ENCODE data around the gene ZNF814.
"Not testable (repeated sequence)": the region's sequence is repeated elsewhere in the genome, so short reads cannot be mapped to it uniquely, and the experiment has no call there.

Gene ZNF814

DNA sequence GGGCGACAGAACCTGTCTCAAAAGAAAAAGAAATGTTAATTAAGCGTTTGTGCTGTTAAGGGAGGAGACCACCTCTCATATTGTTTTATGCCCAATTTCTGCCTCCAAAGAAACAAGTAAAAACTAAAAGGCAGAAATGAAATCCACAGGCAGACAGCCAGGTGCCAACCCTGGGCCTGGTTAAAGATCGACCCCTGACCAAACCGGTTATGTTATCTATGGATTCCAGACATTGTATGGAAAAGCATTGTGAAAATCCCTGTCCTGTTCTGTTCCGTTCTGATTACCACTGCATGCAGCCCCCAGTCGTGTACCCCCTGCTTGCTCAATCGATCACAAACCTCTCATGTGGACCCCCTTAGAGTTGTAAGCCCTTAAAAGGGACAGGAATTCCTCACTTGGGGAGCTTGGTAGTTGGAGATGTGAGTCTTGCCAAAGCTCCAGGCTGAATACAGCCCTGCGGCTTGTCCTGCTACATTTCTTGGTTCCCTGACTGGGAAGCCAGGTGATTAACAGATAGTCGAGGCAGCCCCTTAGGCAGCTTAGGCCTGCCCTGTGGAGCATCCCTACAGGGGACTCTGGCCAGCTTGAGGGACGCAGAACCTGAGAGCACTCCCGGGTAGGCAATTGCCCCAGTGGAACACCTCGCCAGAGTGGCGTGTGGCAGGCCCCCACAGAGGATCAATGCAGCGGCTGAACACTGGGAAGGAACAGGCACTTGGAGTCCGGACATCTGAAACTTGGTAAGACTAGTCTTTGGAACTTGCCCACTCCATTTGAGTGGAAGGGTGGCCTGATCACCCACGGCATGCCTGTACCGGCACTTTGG, 73.4 kb downstream of the ZNF814 start:
- no peak for DNase-seq

DNA sequence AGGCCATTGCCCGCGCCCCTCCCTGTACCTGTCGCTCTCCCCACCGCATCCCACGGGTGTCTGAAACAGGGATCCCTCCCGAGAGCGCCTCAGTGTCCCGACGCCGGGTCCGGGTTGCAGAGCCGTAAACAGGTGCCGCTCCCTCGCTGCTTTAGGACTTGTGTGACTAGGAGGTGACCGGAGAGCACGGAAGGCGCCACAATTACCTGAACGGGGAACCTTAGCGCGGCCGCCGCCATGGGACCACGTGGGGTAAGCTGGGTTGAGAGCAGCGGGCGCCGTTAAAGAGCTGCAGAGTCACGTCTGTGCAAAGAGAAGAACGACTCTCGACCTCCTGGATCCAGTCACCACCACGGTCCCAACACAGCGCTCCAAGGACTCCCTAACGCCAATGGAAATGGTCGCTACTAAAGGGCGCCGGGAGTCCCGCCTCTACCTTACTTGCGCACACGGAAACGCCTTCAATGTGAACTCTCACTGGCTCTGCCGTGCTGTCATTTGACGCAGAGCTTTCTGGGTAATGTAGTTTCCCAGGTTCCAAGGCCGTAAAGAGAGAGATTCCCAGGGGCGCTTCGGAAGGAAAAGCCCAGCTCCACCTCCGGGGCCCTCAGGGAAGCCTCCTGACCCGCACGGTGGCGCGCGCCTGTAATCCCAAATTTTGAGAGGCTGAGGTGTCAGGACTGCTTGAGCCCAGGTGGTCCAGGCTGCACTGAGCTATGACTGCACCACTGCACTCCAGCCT, 74.2 kb downstream of the ZNF814 start, which contains the start of gene ZNF552:
ZNF552 (minus strand) TSS at position 409 of the 742 bp plus-strand sequence; CDS start at position 239, 170 bp downstream.
- peak; percentile 94 for DNase-seq

DNA sequence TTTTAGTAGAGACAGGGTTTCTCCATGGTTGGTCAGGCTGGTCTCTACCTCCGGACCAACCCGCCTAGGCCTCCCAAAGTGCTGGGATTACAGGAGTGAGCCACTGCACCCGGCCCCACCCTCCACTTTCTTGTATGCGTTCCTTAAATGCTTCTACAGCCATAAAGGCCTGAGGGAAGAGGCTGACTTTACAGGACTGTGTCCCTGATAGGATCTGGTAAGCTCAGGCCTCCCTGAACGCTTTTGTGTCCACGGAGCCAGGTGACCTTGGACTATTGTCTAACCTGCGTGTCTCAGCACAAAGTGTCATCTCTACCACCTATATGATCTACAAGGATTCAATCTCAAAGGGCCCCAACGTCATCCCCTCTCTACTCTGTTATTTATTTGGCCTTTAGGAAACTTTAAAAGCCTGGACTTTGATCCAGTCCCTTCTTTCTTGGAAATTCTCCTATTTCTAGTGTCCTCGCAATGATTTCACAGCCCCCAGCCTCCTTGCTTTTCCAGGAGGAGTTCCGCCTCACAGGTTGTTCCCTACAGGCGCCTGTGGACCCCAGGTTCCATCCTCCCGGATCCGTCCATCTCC, 74.8 kb downstream of the ZNF814 start:
- no peak for DNase-seq

DNA sequence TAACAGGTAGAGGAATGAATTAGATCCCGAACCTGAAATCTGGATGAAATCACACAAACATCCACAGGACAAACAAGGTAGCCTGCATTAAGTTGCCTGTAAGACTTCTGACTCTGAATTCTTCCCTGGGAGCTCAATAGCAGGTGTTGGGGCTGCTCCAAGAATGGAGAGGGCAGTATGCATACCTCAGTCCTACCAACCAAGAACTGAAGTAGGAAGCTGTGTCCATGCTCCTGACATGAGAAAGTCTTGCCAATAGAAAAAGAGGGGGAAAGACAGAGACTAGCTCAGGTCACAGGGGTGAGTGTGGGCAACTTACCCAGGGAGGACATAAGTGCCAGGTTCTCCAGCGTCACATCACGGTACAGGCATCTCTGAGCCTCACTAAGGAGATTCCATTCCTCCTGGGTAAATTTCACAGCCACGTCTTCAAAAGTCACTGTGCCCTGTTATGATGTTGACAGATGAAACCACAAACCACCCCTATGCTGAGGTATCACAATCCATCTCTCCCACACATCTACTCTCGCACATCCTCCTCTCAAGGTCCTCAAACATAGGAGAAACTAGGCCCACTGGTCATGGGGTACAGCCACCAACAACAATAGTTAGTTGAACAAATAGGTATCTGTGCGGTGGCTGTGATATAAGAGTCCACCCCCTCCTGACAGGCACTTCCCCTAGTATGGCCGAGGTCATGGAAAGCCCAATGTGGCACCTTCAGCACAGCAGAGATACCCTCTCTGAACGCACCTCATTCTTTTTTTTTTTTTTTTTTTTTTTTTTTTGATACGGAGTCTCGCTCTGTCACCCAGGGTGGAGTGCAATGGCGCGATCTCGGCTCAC, 75.6 kb downstream of the ZNF814 start:
- DNase-seq, result not testable (repeated sequence)

DNA sequence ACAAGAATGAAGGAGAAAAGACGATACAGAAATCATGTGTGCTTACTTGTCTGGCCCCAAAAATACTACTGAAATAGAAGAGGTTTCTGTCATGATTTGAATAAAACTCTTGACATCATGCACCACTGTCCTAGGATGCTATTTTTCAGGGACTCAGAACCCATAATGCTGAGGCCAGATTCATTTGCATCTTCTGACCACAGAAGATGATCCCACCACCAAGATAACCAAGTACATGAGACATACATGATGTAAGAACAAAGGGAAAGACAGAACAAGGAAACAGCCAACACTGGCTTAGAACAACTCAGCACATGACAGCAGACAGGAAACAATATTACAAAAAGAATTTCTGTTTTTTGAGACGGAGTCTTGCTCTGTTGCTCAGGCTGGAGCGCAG, 76.6 kb downstream of the ZNF814 start:
- DNase-seq, result no peak

DNA sequence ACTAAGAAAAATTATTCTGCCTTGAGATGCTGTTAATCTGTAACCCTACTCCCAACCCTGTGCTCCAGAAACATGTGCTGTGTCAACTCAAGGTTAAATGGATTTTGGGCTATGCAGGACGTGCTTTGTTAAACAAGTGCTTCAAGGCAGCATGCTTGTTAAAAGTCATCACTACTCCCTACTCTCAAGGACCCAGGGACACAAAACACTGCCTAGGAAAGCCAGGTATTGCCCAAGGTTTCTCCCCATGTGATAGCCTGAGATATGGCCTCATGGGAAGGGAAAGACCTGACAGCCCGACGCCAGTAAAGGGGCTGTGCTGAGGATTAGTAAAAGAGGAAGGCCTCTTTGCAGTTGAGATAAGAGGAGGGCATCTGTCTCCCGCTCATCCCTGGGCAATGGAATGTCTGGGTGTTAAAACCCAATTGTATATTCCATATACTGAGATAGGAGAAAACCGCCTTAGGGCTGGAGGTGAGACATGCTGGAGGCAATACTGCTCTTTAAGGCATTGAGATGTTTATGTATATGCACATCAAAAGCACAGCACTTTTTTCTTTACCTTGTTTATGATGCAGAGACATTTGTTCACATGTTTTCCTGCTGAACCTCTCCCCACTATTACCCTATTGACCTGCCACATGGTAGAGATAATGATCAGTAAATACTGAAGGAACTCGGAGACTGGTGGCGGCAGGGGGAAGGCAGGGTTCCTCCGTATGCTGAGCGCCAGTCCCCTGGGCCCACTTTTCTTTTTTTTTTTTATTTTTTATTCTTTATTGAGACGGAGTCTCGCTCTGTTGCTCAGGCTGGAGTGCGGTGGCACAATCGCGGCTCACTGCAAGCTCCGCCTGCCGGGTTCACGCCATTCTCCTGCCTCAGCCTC, 78.2 kb downstream of the ZNF814 start:
- DNase-seq, result not testable (repeated sequence)

DNA sequence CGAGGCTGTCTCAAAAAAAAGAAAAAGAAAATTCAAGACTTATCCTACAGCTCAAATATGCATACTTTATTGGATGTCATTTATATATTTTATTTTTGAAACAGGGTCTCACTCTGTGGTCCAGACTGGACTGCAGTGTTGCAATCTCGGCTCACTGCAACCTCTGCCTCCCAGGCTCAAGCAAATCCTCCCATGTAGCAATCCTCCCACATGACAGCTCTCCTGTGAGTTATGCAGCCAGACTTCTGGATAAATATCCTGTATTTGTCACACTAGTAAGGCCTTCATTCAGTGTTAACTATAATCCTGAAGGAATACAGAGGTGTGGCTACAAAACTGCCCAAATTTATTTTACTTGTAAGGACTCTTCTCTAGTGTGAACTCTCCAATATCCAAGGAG, 81.3 kb downstream of the ZNF814 start:
- DNase-seq, result no peak

DNA sequence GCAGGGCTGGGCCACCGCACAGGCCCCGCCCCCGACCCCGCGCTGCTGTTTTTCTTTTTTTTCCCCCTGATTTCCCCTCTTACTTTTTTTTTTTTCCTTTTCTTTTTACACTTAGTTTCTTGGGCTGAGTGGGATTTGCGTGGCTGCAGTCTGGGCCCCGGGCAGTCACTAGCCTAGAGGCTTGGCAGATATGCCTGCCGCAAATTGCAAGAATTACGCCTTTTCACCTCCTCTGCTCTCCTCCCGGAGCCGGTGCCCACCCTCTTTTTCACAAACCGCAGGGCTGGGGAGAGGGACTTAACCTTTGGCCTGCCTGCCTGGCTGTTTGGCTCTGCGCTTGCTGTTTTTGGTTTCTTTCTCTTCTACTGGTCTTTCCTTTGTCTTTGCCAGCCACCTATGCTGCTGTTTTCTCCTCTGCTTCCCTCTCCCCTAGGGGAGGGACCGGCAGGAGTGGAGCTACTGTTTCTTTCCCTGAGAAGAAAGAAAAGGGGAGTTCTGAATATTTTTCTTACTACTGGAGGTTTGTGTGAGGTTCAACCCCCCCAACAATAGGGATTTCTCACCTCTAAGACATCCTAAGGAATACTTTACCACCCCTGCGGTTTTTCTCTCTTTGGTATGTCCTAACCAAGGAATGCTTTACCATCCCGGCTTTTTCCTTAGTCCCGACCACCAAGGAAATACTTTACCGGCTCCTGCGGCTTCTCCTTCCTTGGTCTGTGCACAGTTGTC, 85.1 kb downstream of the ZNF814 start:
- peak; percentile 50 for DNase-seq

DNA sequence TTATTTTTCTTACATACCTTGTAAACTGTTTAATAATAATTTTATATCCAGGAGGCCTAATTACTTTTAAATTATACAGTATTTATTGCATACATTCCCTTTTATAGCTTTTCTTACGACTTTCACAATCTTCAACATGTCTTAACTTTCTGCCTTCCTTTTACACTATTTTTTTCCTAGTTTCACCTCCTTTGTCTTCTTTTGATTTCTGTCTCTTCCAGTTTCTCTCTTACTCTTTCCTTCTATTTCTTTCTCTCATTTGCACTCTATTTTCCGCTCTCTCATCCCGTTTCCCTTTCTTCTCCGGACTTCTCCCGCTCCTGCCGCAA, 85.6 kb downstream of the ZNF814 start:
- no peak for DNase-seq

DNA sequence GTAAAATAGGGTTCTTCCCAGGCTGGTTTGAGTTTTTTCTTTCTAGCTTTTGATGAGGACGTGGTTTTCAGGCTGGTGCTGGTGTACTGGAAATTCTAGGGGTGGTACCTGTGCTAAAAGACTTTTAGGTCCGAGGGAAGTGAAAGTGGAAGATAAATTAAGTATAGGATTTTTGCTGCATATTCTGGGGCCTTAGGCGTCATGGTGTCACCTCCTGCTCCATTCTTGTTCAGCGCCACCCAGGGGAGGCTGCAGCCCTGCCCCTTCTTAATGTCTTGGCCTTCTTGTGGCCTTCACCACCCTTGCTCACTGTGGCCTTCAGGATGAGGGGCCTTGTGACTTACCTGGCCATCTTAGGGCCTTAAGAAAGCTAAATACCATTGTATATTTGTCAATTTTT, 86.6 kb downstream of the ZNF814 start:
- DNase-seq, result no peak

DNA sequence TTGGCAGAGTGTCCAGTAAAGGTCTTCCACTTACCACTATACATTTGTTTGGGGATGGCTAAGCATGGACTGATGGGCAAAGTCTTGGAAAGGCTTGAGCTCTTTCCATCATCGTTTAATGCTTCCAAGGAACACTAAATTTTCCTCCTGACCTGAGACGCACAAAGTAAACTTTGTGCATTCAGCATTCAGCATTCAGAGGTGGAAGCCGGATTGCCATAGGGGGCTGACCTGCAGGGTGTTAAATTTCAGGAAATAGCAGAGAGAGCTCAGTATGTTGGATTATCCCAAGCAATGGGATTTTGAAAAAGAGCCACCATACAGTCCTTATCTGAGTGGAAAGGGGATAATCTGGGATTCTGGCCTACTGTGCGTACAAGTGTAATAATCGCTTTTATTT, 88.1 kb downstream of the ZNF814 start:
- DNase-seq, result no peak
